IMR-90 (cell line): Measurements from ENCODE around the gene RASGRP4. TPM values are rescaled to one million over a fixed set of nuclear protein-coding genes. Genes with fewer than 3 reads are reported as not detected.
A peak's percentile ranks its signal among the peaks of the same experiment; 100 is the strongest.

ENCODE experiments used
- ATAC-seq: fragments of 200-7000 bp; cut with Tn5 transposase; 2 replicates; pipeline ENCODE4 v1.9.1; 2020; ENCODE audit warnings: low read depth, mild to moderate bottlenecking, moderate library complexity
- Bru-seq: library from RNA; stranded (reverse); fragments of 400-500 nt; gene quantifications from one replicate; lab custom pipeline; 2021; lab: Mats Ljungman, UMichigan
- BruChase-seq, 2 experiments: library from RNA; stranded (reverse); fragments of 400-500 nt; gene quantifications; one replicate each; lab custom pipeline; 2021; lab: Mats Ljungman, UMichigan
- BruUV-seq: library from RNA; stranded (reverse); fragments of 400-500 nt; replicated peaks from 2 replicates; lab custom pipeline; 2021; lab: Mats Ljungman, UMichigan
- CTCF ChIA-PET: fragments of 300-600 bp; formaldehyde crosslinking; extraction: SDS; loops from one replicate; lab custom pipeline; 2021; ENCODE audit warnings: antibody characterized with exemption; lab: Yijun Ruan, JAX
- POLR2A ChIA-PET: fragments of 300-600 bp; sonication (Branson Sonifier 250); formaldehyde crosslinking; loops from one replicate; lab custom pipeline; 2022; ENCODE audit warnings: antibody characterized with exemption; ENCODE audit not compliant: unreplicated experiment; lab: Charles Lee
- DNase-seq: peaks from one replicate; pipeline ENCODE4 v3.0.0; 2013
- H2AFZ ChIP-seq: replicated peaks from 2 replicates; pipeline ENCODE3; 2013; ENCODE audit warnings: low read length, mild to moderate bottlenecking; ENCODE audit not compliant: poor library complexity
- H2AK5ac ChIP-seq: 2 replicates; pipeline ENCODE4 v1.6.1; 2013; ENCODE audit warnings: low read depth, low read length, inconsistent platforms
- H2AK9ac ChIP-seq: replicated peaks from 2 replicates; pipeline ENCODE3; 2013; ENCODE audit warnings: mild to moderate bottlenecking, low read depth, low read length, moderate library complexity; ENCODE audit not compliant: poor library complexity
- H2BK120ac ChIP-seq: 2 replicates; pipeline ENCODE4 v1.6.1; 2013; ENCODE audit warnings: low read depth, low read length, inconsistent platforms
- H2BK15ac ChIP-seq: 3 replicates; pipeline ENCODE4 v1.6.1; 2013; ENCODE audit warnings: low read depth, low read length, inconsistent platforms
- H2BK20ac ChIP-seq: 2 replicates; pipeline ENCODE4 v1.6.1; 2013; ENCODE audit warnings: low read depth, mild to moderate bottlenecking, inconsistent platforms, low read length, moderate library complexity
- H2BK5ac ChIP-seq: 2 replicates; pipeline ENCODE4 v1.6.1; 2013; ENCODE audit warnings: mild to moderate bottlenecking, low read depth, low read length, inconsistent platforms; ENCODE audit not compliant: poor library complexity, severe bottlenecking
- H3K14ac ChIP-seq: replicated peaks from 2 replicates; pipeline ENCODE4 v1.6.1; 2013; ENCODE audit warnings: low read depth, low read length, inconsistent platforms
- H3K18ac ChIP-seq: 2 replicates; pipeline ENCODE4 v1.6.1; 2013; ENCODE audit warnings: low read depth, low read length, control low read depth
- H3K23ac ChIP-seq: 2 replicates; pipeline ENCODE4 v1.6.1; 2013; ENCODE audit warnings: low read depth, low read length, inconsistent platforms
- H3K27ac ChIP-seq: 2 replicates; pipeline ENCODE4 v1.5.1; 2013; ENCODE audit warnings: mild to moderate bottlenecking, control low read depth, low read length; ENCODE audit not compliant: insufficient read depth
- H3K27me3 ChIP-seq: 2 replicates; pipeline ENCODE4 v1.6.1; 2013; ENCODE audit warnings: low read length; ENCODE audit not compliant: control insufficient read depth, insufficient read depth
- H3K36me3 ChIP-seq: 2 replicates; pipeline ENCODE4 v1.6.1; 2013; ENCODE audit warnings: low read length, mixed read lengths; ENCODE audit not compliant: control insufficient read depth, insufficient read depth
- H3K4ac ChIP-seq: 2 replicates; pipeline ENCODE4 v1.6.1; 2013; ENCODE audit warnings: low read depth, low read length, inconsistent platforms
- H3K4me1 ChIP-seq: 2 replicates; pipeline ENCODE4 v1.6.1; 2013; ENCODE audit warnings: low read length, mixed read lengths; ENCODE audit not compliant: control insufficient read depth, insufficient read depth
- H3K4me2 ChIP-seq: 2 replicates; pipeline ENCODE4 v1.6.1; 2013; ENCODE audit warnings: low read depth, mild to moderate bottlenecking, control low read depth, low read length, moderate library complexity
- H3K4me3 ChIP-seq: 2 replicates; pipeline ENCODE4 v1.5.1; 2013; ENCODE audit warnings: low read depth, mild to moderate bottlenecking, control low read depth, low read length, moderate library complexity; ENCODE audit not compliant: insufficient read depth
- H3K56ac ChIP-seq: 2 replicates; pipeline ENCODE4 v1.6.1; 2013; ENCODE audit warnings: low read length, inconsistent platforms; ENCODE audit not compliant: insufficient read depth; ENCODE audit errors: extremely low read depth
- H3K79me1 ChIP-seq, 2 experiments: 2 replicates each; pipeline ENCODE4 v1.6.1; 2013; ENCODE audit warnings: low read length in 2 of 2, inconsistent platforms in 1 of 2, low read depth in 1 of 2
- H3K9ac ChIP-seq: 2 replicates; pipeline ENCODE4 v1.6.1; 2013; ENCODE audit warnings: low read depth, low read length, control low read depth
- H3K9me1 ChIP-seq: 2 replicates; pipeline ENCODE4 v1.6.1; 2013; ENCODE audit warnings: low read length, inconsistent platforms; ENCODE audit not compliant: insufficient read depth
- H3K9me3 ChIP-seq: 2 replicates; pipeline ENCODE4 v1.6.1; 2013; ENCODE audit warnings: low read length; ENCODE audit not compliant: control insufficient read depth, insufficient read depth
- H4K20me1 ChIP-seq: 2 replicates; pipeline ENCODE4 v1.6.1; 2013; ENCODE audit warnings: low read length, inconsistent platforms; ENCODE audit not compliant: insufficient read depth
- H4K5ac ChIP-seq: 2 replicates; pipeline ENCODE4 v1.6.1; 2013; ENCODE audit warnings: mild to moderate bottlenecking, low read depth, low read length, control low read depth
- H4K8ac ChIP-seq, 2 experiments: 2 replicates each; pipeline ENCODE4 v1.6.1; 2013; ENCODE audit warnings: low read depth in 2 of 2, low read length in 2 of 2, control low read depth in 1 of 2, inconsistent platforms in 1 of 2
- H4K91ac ChIP-seq: 2 replicates; pipeline ENCODE4 v1.6.1; 2013; ENCODE audit warnings: low read depth, low read length, inconsistent platforms; ENCODE audit not compliant: insufficient read depth
- BHLHE40 ChIP-seq: fragments of 150-350 bp; IDR thresholded peaks from 2 replicates; pipeline ENCODE4 v1.6.1; 2016; ENCODE audit warnings: mild to moderate bottlenecking, low read depth, low read length
- CEBPB ChIP-seq: IDR thresholded peaks from 2 replicates; pipeline ENCODE4 v1.6.1; 2012; ENCODE audit warnings: low read depth, low read length, improper control_type of control experiment
- CHD1 ChIP-seq: IDR thresholded peaks from 2 replicates; pipeline ENCODE4 v1.6.1; 2012; ENCODE audit warnings: low read depth, low read length, improper control_type of control experiment
- CTCF ChIP-seq: conservative IDR thresholded peaks from 2 replicates; pipeline ENCODE4 v1.5.1; 2012; ENCODE audit warnings: mild to moderate bottlenecking, low read depth, low read length, improper control_type of control experiment
- ELK1 ChIP-seq: fragments of 150-350 bp; IDR thresholded peaks from 2 replicates; pipeline ENCODE4 v1.6.1; 2016; ENCODE audit warnings: low read depth, mild to moderate bottlenecking, low read length, moderate library complexity, borderline replicate concordance
- FOS ChIP-seq: fragments of 150-350 bp; IDR thresholded peaks from 2 replicates; pipeline ENCODE4 v1.6.1; 2016; ENCODE audit warnings: low read depth, low read length
- MAFK ChIP-seq: IDR thresholded peaks from 2 replicates; pipeline ENCODE4 v1.6.1; 2012; ENCODE audit warnings: low read depth, low read length, improper control_type of control experiment
- MAZ ChIP-seq: IDR thresholded peaks from 2 replicates; pipeline ENCODE4 v1.6.1; 2012; ENCODE audit warnings: low read depth, mild to moderate bottlenecking, low read length, improper control_type of control experiment, moderate library complexity, borderline replicate concordance
- MXI1 ChIP-seq: IDR thresholded peaks from 2 replicates; pipeline ENCODE4 v1.6.1; 2012; ENCODE audit warnings: low read depth, mild to moderate bottlenecking, low read length, moderate library complexity, borderline replicate concordance
- NFE2L2 ChIP-seq: fragments of 150-350 bp; IDR thresholded peaks from 2 replicates; pipeline ENCODE4 v1.6.1; 2016; ENCODE audit warnings: low read depth, mild to moderate bottlenecking, low read length
- POLR2A ChIP-seq: IDR thresholded peaks from 2 replicates; pipeline ENCODE4 v1.6.1; 2012; ENCODE audit warnings: mild to moderate bottlenecking, low read depth, low read length
- RAD21 ChIP-seq: IDR thresholded peaks from 2 replicates; pipeline ENCODE4 v1.6.1; 2012; ENCODE audit warnings: low read length, improper control_type of control experiment
- RCOR1 ChIP-seq: IDR thresholded peaks from 2 replicates; pipeline ENCODE4 v1.6.1; 2012; ENCODE audit warnings: mild to moderate bottlenecking, low read length, improper control_type of control experiment; ENCODE audit not compliant: insufficient replicate concordance
- RFX5 ChIP-seq: IDR thresholded peaks from 2 replicates; pipeline ENCODE4 v1.8.0; 2012; ENCODE audit warnings: low read depth, mild to moderate bottlenecking, low read length, moderate library complexity
- SMC3 ChIP-seq: fragments of 150-350 bp; IDR thresholded peaks from 2 replicates; pipeline ENCODE4 v1.6.1; 2016; ENCODE audit warnings: low read depth, mild to moderate bottlenecking, antibody characterized with exemption, low read length, moderate library complexity
- WGBS, 2 experiments: methylation state at CpG; one replicate each; pipeline versions ENCODE4 v1.1.5 to v1.1.7; 2013; ENCODE audit warnings: missing lambda C conversion rate in 2 of 2; ENCODE audit not compliant: insufficient read length in 1 of 2; ENCODE audit errors: extremely low coverage in 2 of 2; 5-methylcytosine and 5-hydroxymethylcytosine counted together
- dilution Hi-C: fragments of 300-500 bp; cut with HindIII; formaldehyde crosslinking; loops from one replicate; pipeline ENCODE4 v1.14.3; 2018; ENCODE audit warnings: low sequenced_read_pairs; ENCODE audit not compliant: unreplicated experiment
- in situ Hi-C: fragments of 300-500 bp; cut with MboI; formaldehyde crosslinking; loops from 3 replicates; pipeline ENCODE4 v1.14.3; 2019; ENCODE audit warnings: low sequenced_read_pairs, inconsistent platforms, mixed read lengths
- intact Hi-C: fragments of 100-400 bp; cut with micrococcal nuclease; formaldehyde crosslinking; loops from 2 replicates; pipeline ENCODE4 v1.10.0; 2022
- long read RNA-seq: library from polyadenylated mRNA; unstranded; transcript quantifications from one replicate; pipeline ENCODE4 v2.0.0, GENCODE V29; 2021; ENCODE audit not compliant: unreplicated experiment
- polyA plus RNA-seq, 3 experiments: library from polyadenylated mRNA; depleted of rRNA; stranded (reverse); fragments of >200 nt; gene quantifications; 2 replicates each; pipeline ENCODE4 v1.2.3, GENCODE V29; 2012; ENCODE audit warnings: low replicate concordance in 1 of 3
- total RNA-seq: library from RNA; depleted of rRNA; stranded (reverse); fragments of >200 nt; gene quantifications from 2 replicates; pipeline ENCODE4 v1.2.3, GENCODE V29; 2012; rRNA removed

Gene RASGRP4
- total RNA-seq (not detected in 2 replicates), polyA plus RNA-seq (2012; rRNA removed) (not detected in 2 replicates), Bru-seq, nascent RNA (not detected), BruChase-seq, experiment 1, labeled RNA remaining after a 6-hour chase (not detected), BruChase-seq, experiment 2, labeled RNA remaining after a 2-hour chase (not detected)
- polyA plus RNA-seq (2012; cell fraction: cytosol; rRNA removed) = not detected in 2 replicates
- not detected in 2 replicates for polyA plus RNA-seq (2012; cell fraction: nucleus; rRNA removed; ENCODE audit: low replicate concordance)
- long read RNA-seq = 0 reads

GRCh38 chr19:38425810-38426466 is at the start of gene RASGRP4:
RASGRP4 (minus strand) TSS chr19:38426219; CDS start chr19:38426091, 128 bp downstream.
- no peak within 1 kb of the TSS for H3K4me2 ChIP-seq
- no peak within 1 kb of the TSS for H4K91ac ChIP-seq
- H3K4ac ChIP-seq = no peak within 1 kb of the TSS
- no peak within 1 kb of the TSS for H2BK20ac ChIP-seq
- POLR2A ChIA-PET = no interaction called here
- no peak within 1 kb of the TSS for H4K5ac ChIP-seq
- dilution Hi-C loops (no loop called here), intact Hi-C loops (no loop called here), in situ Hi-C loops (no loop called here)
- H4K20me1 ChIP-seq = no peaks in the 10 kb centered on the region
- H2BK120ac ChIP-seq = no peak within 1 kb of the TSS
- H3K9me1 ChIP-seq = no peaks in the 10 kb centered on the region
- ATAC-seq (no peak), DNase-seq (no peak)
- CTCF ChIA-PET = no interaction called here
- H3K4me3 ChIP-seq = no peak within 1 kb of the TSS
- H3K9ac ChIP-seq = no peak within 1 kb of the TSS
- H2BK15ac ChIP-seq = no peak within 1 kb of the TSS
- no TSS peak for BruUV-seq
- no peak within 1 kb of the TSS for H2BK5ac ChIP-seq
- H3K4me1 ChIP-seq = no peaks in the 10 kb centered on the region
- H3K27me3 ChIP-seq = peaks cover 32% of the 10 kb centered on the region
- no peak within 1 kb of the TSS for H2AFZ ChIP-seq
- no peak within 1 kb of the TSS for H3K27ac ChIP-seq
- peak within 1 kb of the TSS; percentile 50 for H2AK9ac ChIP-seq
- no peak within 1 kb of the TSS for H2AK5ac ChIP-seq
- H3K23ac ChIP-seq = no peak within 1 kb of the TSS
- no peaks in the 10 kb centered on the region for H3K36me3 ChIP-seq
- no peaks in the 10 kb centered on the region for H3K9me3 ChIP-seq
- H3K18ac ChIP-seq = no peak within 1 kb of the TSS
- H4K8ac ChIP-seq = no peak within 1 kb of the TSS
- no CpG with 5 or more reads among the region's 20 CpGs for WGBS, 2 experiments
- H3K79me1 ChIP-seq = no peaks in the 10 kb centered on the region
- no peak within 1 kb of the TSS for H3K56ac ChIP-seq
- H3K14ac ChIP-seq = no peak within 1 kb of the TSS
- no peak for TF ChIP-seq CHD1
- no peak for TF ChIP-seq MAZ
- TF ChIP-seq ELK1 = no peak
- no peak for TF ChIP-seq RFX5
- TF ChIP-seq NFE2L2 = no peak
- TF ChIP-seq POLR2A = no peak
- no peak for TF ChIP-seq CEBPB
- no peak for TF ChIP-seq MXI1
- TF ChIP-seq FOS = no peak
- no peak for TF ChIP-seq RCOR1
- no peak for TF ChIP-seq MAFK
- TF ChIP-seq BHLHE40 = no peak
- TF ChIP-seq SMC3 = no peak
- TF ChIP-seq RAD21 = no peak
- no peak for TF ChIP-seq CTCF
